ENCODE measurements around the gene KTI12.

Gene KTI12

DNA sequence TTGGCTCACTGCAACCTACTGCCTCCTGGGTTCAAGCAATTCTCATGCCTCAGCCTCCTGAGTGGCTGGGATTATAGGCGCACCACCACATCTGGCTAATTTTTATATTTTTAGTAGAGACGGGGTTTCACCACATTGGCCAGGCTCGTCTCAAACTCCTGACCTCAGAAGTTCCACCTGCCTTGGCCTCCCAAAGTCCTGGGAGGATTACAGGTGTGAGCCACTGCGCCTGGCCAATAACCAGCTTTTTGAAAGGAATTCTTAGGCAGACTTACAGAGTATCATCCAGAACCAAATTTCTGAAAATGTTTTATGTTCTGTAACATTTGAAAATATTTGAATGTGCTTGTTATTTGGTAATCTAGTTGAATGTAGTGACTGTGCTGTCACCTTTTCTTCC lies 37.1 kb upstream of the KTI12 start:
- Histone ChIP-seq H2AK5ac (ENCODE audit: low read length) (no peak overlapping the region), H3K27me3 (ENCODE audit: insufficient read depth, low read length) (no peaks in the 10 kb centered on the region), H3K27ac (ENCODE audit: low read depth, low read length) (no peak overlapping the region), H3K79me2 (ENCODE audit: control insufficient read depth, insufficient read depth, low read length, poor library complexity) (no peaks in the 10 kb centered on the region), H4K91ac (ENCODE audit: low read depth, low read length) (no peak overlapping the region), H3K9ac (ENCODE audit: low read length) (no peak overlapping the region), H3K36me3 (ENCODE audit: control insufficient read depth in 1 of 2, insufficient read depth in 2 of 2, low read length in 2 of 2) (peaks cover 14 to 19% of the 10 kb centered on the region in 2 experiments), H2BK12ac (ENCODE audit: low read length) (no peak overlapping the region), H2AFZ (ENCODE audit: insufficient read depth, low read length, poor library complexity) (no peak overlapping the region), H3K4me1 (ENCODE audit: control insufficient read depth in 1 of 2, insufficient read depth in 2 of 2, low read length in 2 of 2) (no peaks in the 10 kb centered on the region), H3K18ac (ENCODE audit: low read length) (no peak overlapping the region), H3K4me3 (ENCODE audit: low read depth, low read length) (no peak overlapping the region), H3K4ac (ENCODE audit: low read depth, low read length) (no peak overlapping the region), H3K14ac (ENCODE audit: low read length) (no peak overlapping the region), H2BK5ac (ENCODE audit: low read depth, low read length, poor library complexity) (no peak overlapping the region), H4K12ac (ENCODE audit: low read depth, low read length) (no peak overlapping the region), H3K23ac (ENCODE audit: low read length) (no peak overlapping the region), H4K8ac (ENCODE audit: low read depth, low read length) (no peak overlapping the region), H3K79me1 (ENCODE audit: low read length) (no peaks in the 10 kb centered on the region), H2BK120ac (ENCODE audit: insufficient read depth, low read length, poor library complexity) (no peak overlapping the region), H3K9me3 (ENCODE audit: insufficient read depth, low read depth, low read length) (no peaks in the 10 kb centered on the region), H3K4me2 (ENCODE audit: low read length) (no peak overlapping the region)
- no CpG with 5 or more reads among the region's 4 CpGs for WGBS (ENCODE audit: extremely low coverage, insufficient coverage, insufficient read length)
- no peak for DNase-seq

- Histone ChIP-seq H3K36me3 (ENCODE audit: control insufficient read depth in 1 of 2, insufficient read depth in 2 of 2, low read length in 2 of 2) (peaks cover 23 to 33% of the 10 kb centered on the region in 2 experiments), H3K79me2 (ENCODE audit: control insufficient read depth, insufficient read depth, low read length, poor library complexity) (no peaks in the 10 kb centered on the region), H4K91ac (ENCODE audit: low read depth, low read length) (no peak overlapping the region), H3K4me1 (ENCODE audit: control insufficient read depth in 1 of 2, insufficient read depth in 2 of 2, low read length in 2 of 2) (no peaks in the 10 kb centered on the region), H3K79me1 (ENCODE audit: low read length) (no peaks in the 10 kb centered on the region), H2BK120ac (ENCODE audit: insufficient read depth, low read length, poor library complexity) (no peak overlapping the region), H4K12ac (ENCODE audit: low read depth, low read length) (no peak overlapping the region), H3K4me2 (ENCODE audit: low read length) (no peak overlapping the region), H2AK5ac (ENCODE audit: low read length) (no peak overlapping the region), H3K9me3 (ENCODE audit: insufficient read depth, low read depth, low read length) (no peaks in the 10 kb centered on the region), H3K27ac (ENCODE audit: low read depth, low read length) (no peak overlapping the region), H3K4ac (ENCODE audit: low read depth, low read length) (no peak overlapping the region), H2BK12ac (ENCODE audit: low read length) (no peak overlapping the region), H3K23ac (ENCODE audit: low read length) (no peak overlapping the region), H3K18ac (ENCODE audit: low read length) (no peak overlapping the region), H2BK5ac (ENCODE audit: low read depth, low read length, poor library complexity) (no peak overlapping the region), H3K14ac (ENCODE audit: low read length) (no peak overlapping the region), H3K4me3 (ENCODE audit: low read depth, low read length) (no peak overlapping the region), H3K9ac (ENCODE audit: low read length) (no peak overlapping the region), H2AFZ (ENCODE audit: insufficient read depth, low read length, poor library complexity) (no peak overlapping the region), H4K8ac (ENCODE audit: low read depth, low read length) (no peak overlapping the region), H3K27me3 (ENCODE audit: insufficient read depth, low read length) (no peaks in the 10 kb centered on the region)
- WGBS (ENCODE audit: extremely low coverage, insufficient coverage, insufficient read length), result no CpG with 5 or more reads among the region's 2 CpGs
- no peak for DNase-seq
Measured at GRCh38 chr1:52063192-52063591, 29.6 kb upstream of the KTI12 start.

- Histone ChIP-seq H3K36me3 (ENCODE audit: control insufficient read depth in 1 of 2, insufficient read depth in 2 of 2, low read length in 2 of 2) (peaks cover 16 to 22% of the 10 kb centered on the region in 2 experiments), H2AFZ (ENCODE audit: insufficient read depth, low read length, poor library complexity) (no peak overlapping the region), H2BK5ac (ENCODE audit: low read depth, low read length, poor library complexity) (no peak overlapping the region), H4K8ac (ENCODE audit: low read depth, low read length) (no peak overlapping the region), H3K23ac (ENCODE audit: low read length) (no peak overlapping the region), H2BK120ac (ENCODE audit: insufficient read depth, low read length, poor library complexity) (no peak overlapping the region), H2BK12ac (ENCODE audit: low read length) (no peak overlapping the region), H3K4me2 (ENCODE audit: low read length) (no peak overlapping the region), H3K79me1 (ENCODE audit: low read length) (peaks cover 5% of the 10 kb centered on the region), H3K27me3 (ENCODE audit: insufficient read depth, low read length) (no peaks in the 10 kb centered on the region), H4K91ac (ENCODE audit: low read depth, low read length) (no peak overlapping the region), H3K14ac (ENCODE audit: low read length) (no peak overlapping the region), H2AK5ac (ENCODE audit: low read length) (no peak overlapping the region), H3K79me2 (ENCODE audit: control insufficient read depth, insufficient read depth, low read length, poor library complexity) (peaks cover 5% of the 10 kb centered on the region), H3K4me1 (ENCODE audit: control insufficient read depth in 1 of 2, insufficient read depth in 2 of 2, low read length in 2 of 2) (no peaks in the 10 kb centered on the region), H3K9me3 (ENCODE audit: insufficient read depth, low read depth, low read length) (no peaks in the 10 kb centered on the region), H3K27ac (ENCODE audit: low read depth, low read length) (no peak overlapping the region), H4K12ac (ENCODE audit: low read depth, low read length) (no peak overlapping the region), H3K9ac (ENCODE audit: low read length) (no peak overlapping the region), H3K4me3 (ENCODE audit: low read depth, low read length) (no peak overlapping the region), H3K4ac (ENCODE audit: low read depth, low read length) (no peak overlapping the region), H3K18ac (ENCODE audit: low read length) (no peak overlapping the region)
- no peak for DNase-seq
- WGBS (ENCODE audit: extremely low coverage, insufficient coverage, insufficient read length), result no CpG with 5 or more reads among the region's 4 CpGs
Measured at GRCh38 chr1:52060822-52061221, 27.2 kb upstream of the KTI12 start.

DNA sequence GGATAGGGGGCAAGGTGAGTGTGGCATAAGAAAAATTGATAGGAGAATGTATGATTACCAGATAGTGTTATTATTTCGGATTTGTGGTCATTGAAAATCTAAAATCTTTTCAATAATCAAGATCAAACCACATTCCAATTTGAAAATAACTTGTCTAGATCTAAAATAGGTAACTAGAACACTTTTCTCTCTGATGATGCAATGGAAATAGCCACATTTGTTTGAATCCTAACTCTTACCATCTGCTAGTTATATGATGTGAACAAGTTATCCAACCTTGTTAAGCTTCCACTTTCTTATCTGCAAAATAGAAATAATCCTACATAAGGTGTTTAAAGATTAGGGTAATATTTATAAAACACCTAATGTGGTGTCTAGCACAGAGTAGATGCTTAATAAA lies 26.3 kb upstream of the KTI12 start:
- WGBS (ENCODE audit: extremely low coverage, insufficient coverage, insufficient read length), result no CpG with 5 or more reads among the region's 1 CpG
- Histone ChIP-seq H3K4ac (ENCODE audit: low read depth, low read length) (no peak overlapping the region), H3K4me3 (ENCODE audit: low read depth, low read length) (no peak overlapping the region), H3K14ac (ENCODE audit: low read length) (no peak overlapping the region), H3K79me1 (ENCODE audit: low read length) (peaks cover 11% of the 10 kb centered on the region), H4K12ac (ENCODE audit: low read depth, low read length) (no peak overlapping the region), H2BK120ac (ENCODE audit: insufficient read depth, low read length, poor library complexity) (no peak overlapping the region), H4K8ac (ENCODE audit: low read depth, low read length) (no peak overlapping the region), H3K23ac (ENCODE audit: low read length) (no peak overlapping the region), H3K4me2 (ENCODE audit: low read length) (no peak overlapping the region), H3K36me3 (ENCODE audit: control insufficient read depth in 1 of 2, insufficient read depth in 2 of 2, low read length in 2 of 2) (peaks cover 9 to 16% of the 10 kb centered on the region in 2 experiments), H3K9me3 (ENCODE audit: insufficient read depth, low read depth, low read length) (no peaks in the 10 kb centered on the region), H3K9ac (ENCODE audit: low read length) (no peak overlapping the region), H2AK5ac (ENCODE audit: low read length) (no peak overlapping the region), H3K79me2 (ENCODE audit: control insufficient read depth, insufficient read depth, low read length, poor library complexity) (peaks cover 6% of the 10 kb centered on the region), H4K91ac (ENCODE audit: low read depth, low read length) (no peak overlapping the region), H3K18ac (ENCODE audit: low read length) (no peak overlapping the region), H2AFZ (ENCODE audit: insufficient read depth, low read length, poor library complexity) (no peak overlapping the region), H3K27ac (ENCODE audit: low read depth, low read length) (no peak overlapping the region), H2BK12ac (ENCODE audit: low read length) (no peak overlapping the region), H2BK5ac (ENCODE audit: low read depth, low read length, poor library complexity) (no peak overlapping the region), H3K4me1 (ENCODE audit: control insufficient read depth in 1 of 2, insufficient read depth in 2 of 2, low read length in 2 of 2) (no peaks in the 10 kb centered on the region), H3K27me3 (ENCODE audit: insufficient read depth, low read length) (no peaks in the 10 kb centered on the region)
- DNase-seq, result no peak
